Cardiac fibroblast (primary cell): ENCODE results near the gene USP3.
"Not testable (repeated sequence)": the region's sequence is repeated elsewhere in the genome, so short reads cannot be mapped to it uniquely, and the experiment has no call there.

Source experiments
- DNase-seq, 2 donors: peaks; one replicate each; pipeline versions ENCODE4 v3.0.0 to v3.0.0-alpha.2; 2010; ENCODE audit warnings: low read depth in 2 of 2
- H3K4me3 ChIP-seq, 2 donors: replicated peaks in 1 of 2; 1 replicate in 1 of 2; 2 replicates in 1 of 2; pipeline ENCODE4 v1.5.1; 2011; ENCODE audit warnings: low read depth in 2 of 2, low read length in 2 of 2, mild to moderate bottlenecking in 2 of 2, moderate library complexity in 1 of 2
- TF ChIP-seq, protein P1 (sequence below): IDR thresholded peaks from one replicate; pipeline ENCODE4 v1.5.1; 2011; ENCODE audit warnings: low read depth, mild to moderate bottlenecking, low read length, inconsistent platforms

USP3 gene

DNA sequence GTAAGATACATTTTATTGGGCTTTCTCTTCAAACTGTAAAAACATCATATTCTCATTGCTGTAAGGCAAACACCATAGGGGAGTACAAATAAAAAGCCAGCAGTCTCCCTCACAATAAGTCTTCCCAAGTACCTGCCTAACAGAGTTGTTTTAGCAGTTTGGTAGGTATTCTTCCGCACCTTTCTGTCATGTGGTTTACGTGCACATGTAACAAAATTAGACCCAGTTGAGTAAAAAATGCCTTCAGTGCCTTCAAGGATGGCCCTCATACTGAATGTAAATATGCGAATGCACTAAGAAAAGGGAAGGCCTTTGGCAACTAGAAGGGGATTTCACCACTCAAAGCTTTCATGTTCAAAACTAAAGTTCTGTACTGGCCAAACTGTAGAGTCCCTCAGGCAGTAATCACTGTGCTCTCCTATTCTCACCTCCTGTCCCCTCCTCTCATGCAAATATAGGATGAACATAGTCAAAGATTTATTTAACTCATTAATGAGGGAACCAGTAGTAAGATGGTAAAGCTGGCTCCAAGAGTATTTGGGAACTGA is 26.4 kb downstream of the USP3 start:
- TF ChIP-seq, protein P1, sequence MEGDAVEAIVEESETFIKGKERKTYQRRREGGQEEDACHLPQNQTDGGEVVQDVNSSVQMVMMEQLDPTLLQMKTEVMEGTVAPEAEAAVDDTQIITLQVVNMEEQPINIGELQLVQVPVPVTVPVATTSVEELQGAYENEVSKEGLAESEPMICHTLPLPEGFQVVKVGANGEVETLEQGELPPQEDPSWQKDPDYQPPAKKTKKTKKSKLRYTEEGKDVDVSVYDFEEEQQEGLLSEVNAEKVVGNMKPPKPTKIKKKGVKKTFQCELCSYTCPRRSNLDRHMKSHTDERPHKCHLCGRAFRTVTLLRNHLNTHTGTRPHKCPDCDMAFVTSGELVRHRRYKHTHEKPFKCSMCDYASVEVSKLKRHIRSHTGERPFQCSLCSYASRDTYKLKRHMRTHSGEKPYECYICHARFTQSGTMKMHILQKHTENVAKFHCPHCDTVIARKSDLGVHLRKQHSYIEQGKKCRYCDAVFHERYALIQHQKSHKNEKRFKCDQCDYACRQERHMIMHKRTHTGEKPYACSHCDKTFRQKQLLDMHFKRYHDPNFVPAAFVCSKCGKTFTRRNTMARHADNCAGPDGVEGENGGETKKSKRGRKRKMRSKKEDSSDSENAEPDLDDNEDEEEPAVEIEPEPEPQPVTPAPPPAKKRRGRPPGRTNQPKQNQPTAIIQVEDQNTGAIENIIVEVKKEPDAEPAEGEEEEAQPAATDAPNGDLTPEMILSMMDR = no peak
- DNase-seq = no peak

DNA sequence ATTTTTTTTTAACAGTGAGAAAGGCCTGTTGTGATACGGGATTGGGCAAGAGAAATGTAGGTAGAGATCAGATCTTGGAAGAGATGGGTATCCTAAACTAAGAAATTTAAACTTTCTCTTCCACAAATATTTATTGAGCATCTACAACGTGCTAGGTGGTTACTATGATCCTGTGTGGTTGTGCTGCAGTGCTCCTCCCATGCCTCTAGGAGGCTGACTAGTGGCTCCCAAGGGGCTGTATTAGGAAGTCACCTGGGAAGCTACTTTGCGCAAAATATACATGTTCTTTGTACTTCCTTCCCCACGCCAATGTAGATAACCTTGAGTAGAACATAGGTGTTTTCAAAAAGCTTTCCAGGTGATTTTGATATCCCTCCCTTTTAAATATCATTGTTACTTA is 27.2 kb downstream of the USP3 start:
- TF ChIP-seq, protein P1 = peak; percentile 50
- no peak for DNase-seq
- no peak overlapping the region for H3K4me3 ChIP-seq

More for the DNA sequence above, 26.4 kb downstream of the USP3 start:
- no peak overlapping the region for H3K4me3 ChIP-seq

DNA sequence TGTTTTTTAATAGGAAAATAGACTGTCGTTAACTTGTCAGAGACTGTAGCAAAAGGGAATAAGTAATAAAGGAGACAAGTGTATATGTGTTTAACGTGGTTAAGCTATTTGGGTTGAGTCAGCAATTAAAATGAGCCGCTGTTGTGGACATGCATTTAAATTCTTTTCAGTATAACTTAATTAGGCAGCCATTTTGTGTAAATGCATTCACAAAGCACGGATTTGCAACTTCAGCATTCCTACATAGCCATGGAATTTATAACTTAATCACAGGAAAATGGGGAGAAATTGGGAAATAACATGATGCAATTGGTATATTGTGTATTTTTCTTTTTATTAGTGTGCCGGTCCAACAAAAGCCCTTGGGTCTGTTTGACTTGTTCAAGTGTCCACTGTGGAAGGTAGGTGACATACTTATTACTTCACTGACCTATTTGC is 27.9 kb downstream of the USP3 start:
- no peak overlapping the region for H3K4me3 ChIP-seq
- peak in 1 of 2 donors; percentile 32 for DNase-seq
- TF ChIP-seq, protein P1 = no peak

DNA sequence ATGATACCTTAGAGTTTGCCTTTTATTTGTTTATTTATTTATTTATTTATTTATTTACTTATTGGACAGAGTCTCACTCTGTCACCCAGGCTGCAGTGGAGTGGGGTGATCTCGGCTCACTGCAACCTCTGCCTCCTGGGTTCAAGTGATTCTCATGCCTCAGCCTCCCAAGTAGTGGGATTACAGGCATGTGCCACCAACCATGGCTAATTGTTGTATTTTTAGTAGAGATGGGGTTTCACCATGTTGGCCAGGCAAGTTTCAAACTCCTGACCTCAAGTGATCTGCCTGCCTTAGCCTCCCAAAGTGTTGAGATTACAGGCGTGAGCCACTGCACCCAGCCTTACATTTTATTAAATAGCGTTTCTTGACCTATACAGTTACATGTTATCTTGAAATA is 30.5 kb downstream of the USP3 start:
- H3K4me3 ChIP-seq, DNase-seq: not testable (repeated sequence)

DNA sequence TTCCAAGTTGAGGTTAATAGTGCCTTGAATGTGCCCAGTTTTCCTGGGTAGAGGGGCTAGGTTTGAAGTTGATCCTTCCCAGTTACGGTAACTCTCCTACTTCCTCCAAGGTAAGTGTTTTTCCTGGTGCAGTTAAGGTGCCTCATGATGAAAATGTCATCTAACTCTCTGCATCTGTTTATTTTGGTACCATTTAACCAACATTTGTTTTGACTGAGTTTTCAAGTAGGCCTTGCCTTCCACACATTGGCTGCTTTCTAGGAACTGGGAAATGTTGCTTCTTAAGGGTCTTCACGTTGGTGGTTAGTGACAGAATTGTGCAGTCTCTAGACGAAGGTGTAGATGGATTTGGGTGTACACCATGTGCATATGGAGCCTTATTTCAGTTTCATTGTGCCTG is 31.3 kb downstream of the USP3 start:
- no peak overlapping the region for H3K4me3 ChIP-seq
- no peak for DNase-seq
- TF ChIP-seq, protein P1 = no peak

DNA sequence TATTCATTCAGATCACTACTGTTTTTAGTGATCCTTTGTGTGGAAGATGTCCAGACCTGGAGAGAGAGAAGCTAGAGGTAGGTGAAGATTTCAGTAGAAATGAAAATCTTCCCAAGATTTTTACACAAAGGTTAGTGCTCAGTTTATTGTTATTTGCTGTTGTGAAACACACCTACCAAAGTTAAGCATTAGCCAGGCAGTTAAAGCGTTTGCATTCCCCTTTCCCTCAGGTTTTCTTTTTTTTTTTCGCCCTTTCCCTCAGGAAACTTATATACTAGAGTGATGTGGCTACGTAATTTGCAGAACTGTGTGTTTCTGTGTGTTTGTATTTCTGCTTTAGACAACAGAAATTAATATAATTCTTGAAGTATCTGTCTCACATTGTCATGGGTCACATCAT is 34.5 kb downstream of the USP3 start:
- no peak overlapping the region for H3K4me3 ChIP-seq
- TF ChIP-seq, protein P1 = no peak
- no peak for DNase-seq

DNA sequence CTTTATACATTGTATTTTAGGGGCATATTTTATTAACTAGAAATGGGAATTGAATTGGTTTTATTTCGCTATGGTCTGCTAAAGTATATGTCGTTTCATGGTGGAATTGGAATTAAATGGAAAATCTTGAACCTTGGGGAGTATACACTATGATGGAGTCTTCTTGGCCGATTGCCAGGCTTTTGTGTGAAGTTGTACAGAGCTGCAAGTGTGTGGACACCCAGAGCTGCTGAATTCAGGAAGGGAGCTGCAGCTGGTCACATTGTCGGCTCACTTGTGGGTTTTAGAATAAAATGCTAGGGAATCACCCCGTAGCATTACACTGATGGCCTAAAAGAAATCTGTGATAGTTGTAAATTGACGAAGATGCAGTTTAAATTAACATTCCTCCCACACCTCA is 35.1 kb downstream of the USP3 start:
- TF ChIP-seq, protein P1 = no peak
- DNase-seq = peak in 1 of 2 donors; percentile 48
- H3K4me3 ChIP-seq = no peak overlapping the region
